Suprapubic skin (tissue), 4 donors: ENCODE measurements around the gene C12orf50. TPM values are rescaled to one million over a fixed set of nuclear protein-coding genes. Genes with fewer than 3 reads are reported as not detected.

Experiments
- DNase-seq, 2 donors: peaks; one replicate each; pipeline ENCODE4 v3.0.0-alpha.2; 2019; ENCODE audit warnings: low spot score in 2 of 2
- H3K27ac ChIP-seq: fragments of 200-600 bp; sonication (generic); one replicate; pipeline ENCODE4 v1.5.1; 2019
- H3K27me3 ChIP-seq: fragments of 200-600 bp; sonication (generic); one replicate; pipeline ENCODE4 v1.5.1; 2019
- H3K36me3 ChIP-seq: fragments of 200-600 bp; sonication (generic); one replicate; pipeline ENCODE4 v1.5.1; 2019
- H3K4me1 ChIP-seq: fragments of 200-600 bp; sonication (generic); one replicate; pipeline ENCODE4 v1.5.1; 2019
- H3K4me3 ChIP-seq: fragments of 200-600 bp; sonication (generic); one replicate; pipeline ENCODE4 v1.5.1; 2019; ENCODE audit warnings: mild to moderate bottlenecking
- H3K9me3 ChIP-seq: fragments of 200-600 bp; sonication (generic); one replicate; pipeline ENCODE4 v1.5.1; 2019
- EP300 ChIP-seq: sonication (generic); formaldehyde crosslinking; IDR thresholded peaks from one replicate; pipeline ENCODE4 v1.6.1; 2017; ENCODE audit warnings: antibody characterized with exemption
- POLR2A ChIP-seq, 2 donors: fragments of 450-650 bp; IDR thresholded peaks; one replicate each; pipeline ENCODE4 v1.6.1; 2017; ENCODE audit warnings: antibody characterized with exemption in 2 of 2, mild to moderate bottlenecking in 2 of 2, moderate library complexity in 2 of 2
- POLR2AphosphoS5 ChIP-seq, 3 donors: sonication (generic); formaldehyde crosslinking; IDR thresholded peaks; one replicate each; pipeline ENCODE4 v1.6.1; 2017; ENCODE audit warnings: antibody characterized with exemption in 3 of 3
- WGBS: methylation state at CpG from one replicate; pipeline ENCODE4 v1.1.5; 2018; 5-methylcytosine and 5-hydroxymethylcytosine counted together
- total RNA-seq, 4 donors: library from RNA; depleted of rRNA; stranded (reverse); fragments of >200 nt; gene quantifications; one replicate each; pipeline ENCODE4 v1.1.0, GENCODE V29; 2016
- TF ChIP-seq, protein P1 (sequence below), 2 donors: fragments of 200-600 bp in 1 of 2; fragments of 450-650 bp in 1 of 2; sonication (generic) in 1 of 2; IDR thresholded peaks; one replicate each; pipeline ENCODE4 v1.5.1; 2016 to 2019; ENCODE audit warnings: antibody characterized with exemption in 2 of 2, mild to moderate bottlenecking in 1 of 2, moderate library complexity in 1 of 2

Gene C12orf50
- total RNA-seq, 4 donors from 2014 or later = not detected

DNA sequence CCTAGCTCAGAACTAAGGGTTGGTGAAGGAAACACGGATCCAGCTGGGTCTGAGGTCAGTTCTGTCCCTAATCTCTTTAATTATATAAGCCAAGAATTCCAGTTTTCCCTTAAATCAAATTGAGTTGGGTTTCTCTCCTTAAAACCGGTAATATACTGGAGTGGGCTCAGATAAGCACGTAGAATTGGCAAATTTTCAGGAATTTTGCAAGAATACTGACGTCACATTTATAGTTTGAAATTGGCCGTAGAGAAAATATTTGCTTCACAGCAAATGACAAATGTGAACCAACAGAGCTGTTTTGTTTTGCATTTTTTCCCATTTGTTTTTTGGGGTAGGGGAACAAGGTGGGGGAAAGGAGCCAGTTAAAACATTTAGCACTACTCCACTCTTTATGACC, 17.4 kb downstream of the C12orf50 start:
- H3K4me3 ChIP-seq = no peak overlapping the region
- H3K27me3 ChIP-seq = no peaks in the 10 kb centered on the region
- no peaks in the 10 kb centered on the region for H3K36me3 ChIP-seq
- no peak overlapping the region for H3K27ac ChIP-seq
- no peaks in the 10 kb centered on the region for H3K9me3 ChIP-seq
- no peak for DNase-seq
- no peak for TF ChIP-seq EP300
- no peak for TF ChIP-seq POLR2A (IDR thresholded peaks at IDR 0.05)
- TF ChIP-seq POLR2AphosphoS5 (IDR thresholded peaks at IDR 0.05) = no peak
- TF ChIP-seq, protein P1, sequence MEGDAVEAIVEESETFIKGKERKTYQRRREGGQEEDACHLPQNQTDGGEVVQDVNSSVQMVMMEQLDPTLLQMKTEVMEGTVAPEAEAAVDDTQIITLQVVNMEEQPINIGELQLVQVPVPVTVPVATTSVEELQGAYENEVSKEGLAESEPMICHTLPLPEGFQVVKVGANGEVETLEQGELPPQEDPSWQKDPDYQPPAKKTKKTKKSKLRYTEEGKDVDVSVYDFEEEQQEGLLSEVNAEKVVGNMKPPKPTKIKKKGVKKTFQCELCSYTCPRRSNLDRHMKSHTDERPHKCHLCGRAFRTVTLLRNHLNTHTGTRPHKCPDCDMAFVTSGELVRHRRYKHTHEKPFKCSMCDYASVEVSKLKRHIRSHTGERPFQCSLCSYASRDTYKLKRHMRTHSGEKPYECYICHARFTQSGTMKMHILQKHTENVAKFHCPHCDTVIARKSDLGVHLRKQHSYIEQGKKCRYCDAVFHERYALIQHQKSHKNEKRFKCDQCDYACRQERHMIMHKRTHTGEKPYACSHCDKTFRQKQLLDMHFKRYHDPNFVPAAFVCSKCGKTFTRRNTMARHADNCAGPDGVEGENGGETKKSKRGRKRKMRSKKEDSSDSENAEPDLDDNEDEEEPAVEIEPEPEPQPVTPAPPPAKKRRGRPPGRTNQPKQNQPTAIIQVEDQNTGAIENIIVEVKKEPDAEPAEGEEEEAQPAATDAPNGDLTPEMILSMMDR (IDR thresholded peaks at IDR 0.05) = no peak
- 68% methylated on average over 5 of the region's 5 CpGs for WGBS
- H3K4me1 ChIP-seq = no peaks in the 10 kb centered on the region

GRCh38 chr12:88006351-88006750, 22.9 kb downstream of the C12orf50 start:
- WGBS = 84% methylated on average over 4 of the region's 4 CpGs
- TF ChIP-seq, protein P1 (IDR thresholded peaks at IDR 0.05) = no peak
- no peak for TF ChIP-seq EP300
- no peak for TF ChIP-seq POLR2A (IDR thresholded peaks at IDR 0.05)
- TF ChIP-seq POLR2AphosphoS5 (IDR thresholded peaks at IDR 0.05) = no peak

GRCh38 chr12:88001327-88001726, 27.9 kb downstream of the C12orf50 start:
- peaks cover 7% of the 10 kb centered on the region for H3K9me3 ChIP-seq

More at GRCh38 chr12:88006351-88006750, 22.9 kb downstream of the C12orf50 start:
- Histone ChIP-seq H3K27me3 (no peaks in the 10 kb centered on the region), H3K27ac (no peak overlapping the region), H3K4me1 (no peaks in the 10 kb centered on the region), H3K4me3 (no peak overlapping the region), H3K9me3 (peaks cover 7% of the 10 kb centered on the region), H3K36me3 (no peaks in the 10 kb centered on the region)
- no peak for DNase-seq

DNA sequence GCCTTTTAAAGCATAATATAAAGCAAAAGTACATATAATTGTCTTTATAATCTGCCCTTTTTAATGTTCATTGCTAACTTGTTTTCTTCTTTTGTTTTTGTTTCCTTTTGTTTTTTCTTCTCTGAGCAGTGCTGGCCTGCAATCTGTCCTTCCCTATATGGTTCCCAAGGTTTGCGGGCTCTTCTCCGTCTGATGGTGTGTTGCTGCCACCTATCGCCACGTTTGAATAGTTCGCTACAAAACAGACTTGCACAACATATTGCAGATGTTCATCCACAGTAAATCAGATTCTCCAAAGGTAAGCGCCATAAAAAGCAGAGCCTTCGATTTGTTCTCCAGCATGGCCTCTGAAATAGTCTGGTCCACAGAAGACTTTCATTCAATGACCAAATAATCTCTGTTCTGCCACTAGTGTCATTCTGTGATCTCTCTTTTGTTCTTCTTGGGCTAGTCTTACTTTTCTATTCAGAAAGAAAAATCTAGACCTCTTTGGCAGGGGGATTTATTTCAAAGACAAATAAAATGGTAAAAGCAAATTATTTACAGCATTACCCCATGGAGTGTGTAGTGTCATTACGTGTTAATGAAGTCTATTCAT, 33.5 kb downstream of the C12orf50 start:
- Histone ChIP-seq H3K9me3 (no peaks in the 10 kb centered on the region), H3K27me3 (no peaks in the 10 kb centered on the region), H3K27ac (no peak overlapping the region), H3K4me3 (no peak overlapping the region), H3K36me3 (no peaks in the 10 kb centered on the region), H3K4me1 (no peaks in the 10 kb centered on the region)
- 3% methylated on average over 8 of the region's 8 CpGs for WGBS
- DNase-seq = no peak
- TF ChIP-seq, protein P1 (IDR thresholded peaks at IDR 0.05) = peak; percentile 13 to 57
- TF ChIP-seq POLR2AphosphoS5 (IDR thresholded peaks at IDR 0.05) = no peak

More at GRCh38 chr12:88001327-88001726, 27.9 kb downstream of the C12orf50 start:
- 85% methylated on average over 2 of the region's 2 CpGs for WGBS
- Histone ChIP-seq H3K36me3 (no peaks in the 10 kb centered on the region), H3K27ac (no peak overlapping the region), H3K4me1 (no peaks in the 10 kb centered on the region), H3K4me3 (no peak overlapping the region), H3K27me3 (no peaks in the 10 kb centered on the region)
- no peak for DNase-seq
- TF ChIP-seq POLR2A (IDR thresholded peaks at IDR 0.05) (no peak), POLR2AphosphoS5 (IDR thresholded peaks at IDR 0.05) (no peak), EP300 (no peak)
- TF ChIP-seq, protein P1 (IDR thresholded peaks at IDR 0.05) = no peak

- Histone ChIP-seq H3K36me3 (no peaks in the 10 kb centered on the region), H3K9me3 (no peaks in the 10 kb centered on the region), H3K4me3 (no peak overlapping the region), H3K4me1 (no peaks in the 10 kb centered on the region), H3K27ac (no peak overlapping the region), H3K27me3 (no peaks in the 10 kb centered on the region)
- no peak for DNase-seq
- TF ChIP-seq POLR2AphosphoS5 (IDR thresholded peaks at IDR 0.05) = no peak
- no peak for TF ChIP-seq POLR2A (IDR thresholded peaks at IDR 0.05)
- TF ChIP-seq EP300 = no peak
- TF ChIP-seq, protein P1 (IDR thresholded peaks at IDR 0.05) = no peak
These were observed 37.7 kb downstream of the C12orf50 start for GRCh38 chr12:87991483-87991882.
